Prostate gland (tissue), 2 donors: ENCODE results near the gene CEP112.

Source experiments
- CTCF ChIP-seq, 4 experiments: fragments of 200-600 bp in 2 of 4; fragments of 450-650 bp in 2 of 4; sonication (generic) in 2 of 4; IDR thresholded peaks; 1 replicate in 3 of 4; 2 replicates in 1 of 4; pipeline ENCODE4 v1.5.1; 2016 to 2019; ENCODE audit warnings: antibody characterized with exemption in 4 of 4, mild to moderate bottlenecking in 2 of 4, moderate library complexity in 2 of 4
- POLR2AphosphoS5 ChIP-seq: sonication (generic); formaldehyde crosslinking; IDR thresholded peaks from one replicate; pipeline ENCODE4 v1.6.1; 2017; ENCODE audit warnings: antibody characterized with exemption

DNA sequence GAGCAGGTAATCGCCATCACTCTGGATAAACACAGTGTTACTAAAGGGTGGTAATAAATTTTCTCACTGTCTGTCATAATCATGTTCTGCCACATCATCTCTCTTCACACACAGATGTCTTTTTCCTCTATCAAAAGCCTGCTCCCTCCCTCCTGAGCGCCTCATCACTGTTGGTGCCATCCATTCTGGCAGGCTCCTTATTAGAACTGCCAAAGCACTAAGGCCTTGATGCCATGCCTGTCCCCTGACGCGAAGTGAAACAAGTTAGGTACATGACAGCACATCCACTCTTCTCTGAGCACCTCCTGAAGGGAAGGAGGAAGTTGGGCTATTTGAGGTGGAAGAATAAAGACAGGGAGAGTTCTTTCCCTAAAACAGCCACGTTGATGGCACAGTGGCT is 592.3 kb downstream of the CEP112 start:
- TF ChIP-seq CTCF (IDR thresholded peaks at IDR 0.05) (no peak), POLR2AphosphoS5 (no peak)
